Measurements from ENCODE around the gene KASH5. TPM values are rescaled to one million over a fixed set of nuclear protein-coding genes. Genes with fewer than 3 reads are reported as not detected.

Gene KASH5
- total RNA-seq, 1 donor from 2014 or later, result not detected

DNA sequence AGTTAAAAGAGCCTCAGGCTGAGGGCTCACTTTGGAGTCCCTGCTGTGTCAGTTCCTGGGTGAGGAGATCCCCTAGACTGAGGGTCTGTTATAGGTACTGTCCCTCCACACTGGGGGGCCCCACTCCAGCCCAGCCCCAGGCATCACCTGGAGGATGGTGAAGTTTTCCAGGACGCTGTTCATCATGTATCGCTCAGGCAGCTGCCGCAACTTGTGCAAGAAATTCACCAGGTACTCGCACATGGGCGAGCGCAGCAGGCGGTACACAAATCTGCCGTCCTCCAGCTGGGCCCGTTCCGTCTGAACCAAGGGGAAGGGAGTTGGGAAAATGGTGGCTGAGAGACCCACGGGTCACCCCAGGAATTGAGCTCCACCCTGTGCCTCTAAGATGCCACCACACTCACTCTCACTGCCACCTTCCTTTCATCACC is 45.7 kb upstream of the KASH5 start:
- Mint-ChIP-seq H3K9me3 (no peaks in the 10 kb centered on the region), H3K36me3 (peaks cover 36% of the 10 kb centered on the region), H3K4me3 (no peak overlapping the region), H3K27ac (no peak overlapping the region), H3K27me3 (ENCODE audit: low read depth) (peaks cover 7% of the 10 kb centered on the region), H3K4me1 (peaks cover 22% of the 10 kb centered on the region)
- TF ChIP-seq, protein P1, sequence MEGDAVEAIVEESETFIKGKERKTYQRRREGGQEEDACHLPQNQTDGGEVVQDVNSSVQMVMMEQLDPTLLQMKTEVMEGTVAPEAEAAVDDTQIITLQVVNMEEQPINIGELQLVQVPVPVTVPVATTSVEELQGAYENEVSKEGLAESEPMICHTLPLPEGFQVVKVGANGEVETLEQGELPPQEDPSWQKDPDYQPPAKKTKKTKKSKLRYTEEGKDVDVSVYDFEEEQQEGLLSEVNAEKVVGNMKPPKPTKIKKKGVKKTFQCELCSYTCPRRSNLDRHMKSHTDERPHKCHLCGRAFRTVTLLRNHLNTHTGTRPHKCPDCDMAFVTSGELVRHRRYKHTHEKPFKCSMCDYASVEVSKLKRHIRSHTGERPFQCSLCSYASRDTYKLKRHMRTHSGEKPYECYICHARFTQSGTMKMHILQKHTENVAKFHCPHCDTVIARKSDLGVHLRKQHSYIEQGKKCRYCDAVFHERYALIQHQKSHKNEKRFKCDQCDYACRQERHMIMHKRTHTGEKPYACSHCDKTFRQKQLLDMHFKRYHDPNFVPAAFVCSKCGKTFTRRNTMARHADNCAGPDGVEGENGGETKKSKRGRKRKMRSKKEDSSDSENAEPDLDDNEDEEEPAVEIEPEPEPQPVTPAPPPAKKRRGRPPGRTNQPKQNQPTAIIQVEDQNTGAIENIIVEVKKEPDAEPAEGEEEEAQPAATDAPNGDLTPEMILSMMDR (IDR thresholded peaks at IDR 0.05; ENCODE audit: unreplicated experiment), result no peak
- DNase-seq (ENCODE audit: low spot score in 2 of 2, unreplicated experiment in 2 of 2), result no peak

DNA sequence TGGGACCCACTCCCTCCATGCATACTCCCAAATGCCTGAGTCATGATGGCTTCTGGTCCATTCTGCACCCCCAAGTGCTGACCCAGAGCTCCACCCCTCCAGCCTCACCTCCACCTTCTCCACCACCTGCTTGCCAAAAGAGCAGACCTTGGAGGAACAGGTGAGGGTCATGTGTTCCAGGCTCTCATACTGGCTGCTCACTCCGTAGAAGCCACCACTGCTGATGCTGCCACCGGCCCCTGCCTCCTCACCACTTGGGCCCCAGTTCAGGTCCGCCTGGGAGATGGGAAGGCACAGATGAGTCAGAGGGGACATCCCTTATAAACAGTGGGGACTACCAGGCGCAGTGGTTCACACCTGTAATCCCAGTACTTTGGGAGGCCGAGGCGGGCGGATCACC is 44.9 kb upstream of the KASH5 start:
- no peak overlapping the region for H3K4me3 Mint-ChIP-seq

DNA sequence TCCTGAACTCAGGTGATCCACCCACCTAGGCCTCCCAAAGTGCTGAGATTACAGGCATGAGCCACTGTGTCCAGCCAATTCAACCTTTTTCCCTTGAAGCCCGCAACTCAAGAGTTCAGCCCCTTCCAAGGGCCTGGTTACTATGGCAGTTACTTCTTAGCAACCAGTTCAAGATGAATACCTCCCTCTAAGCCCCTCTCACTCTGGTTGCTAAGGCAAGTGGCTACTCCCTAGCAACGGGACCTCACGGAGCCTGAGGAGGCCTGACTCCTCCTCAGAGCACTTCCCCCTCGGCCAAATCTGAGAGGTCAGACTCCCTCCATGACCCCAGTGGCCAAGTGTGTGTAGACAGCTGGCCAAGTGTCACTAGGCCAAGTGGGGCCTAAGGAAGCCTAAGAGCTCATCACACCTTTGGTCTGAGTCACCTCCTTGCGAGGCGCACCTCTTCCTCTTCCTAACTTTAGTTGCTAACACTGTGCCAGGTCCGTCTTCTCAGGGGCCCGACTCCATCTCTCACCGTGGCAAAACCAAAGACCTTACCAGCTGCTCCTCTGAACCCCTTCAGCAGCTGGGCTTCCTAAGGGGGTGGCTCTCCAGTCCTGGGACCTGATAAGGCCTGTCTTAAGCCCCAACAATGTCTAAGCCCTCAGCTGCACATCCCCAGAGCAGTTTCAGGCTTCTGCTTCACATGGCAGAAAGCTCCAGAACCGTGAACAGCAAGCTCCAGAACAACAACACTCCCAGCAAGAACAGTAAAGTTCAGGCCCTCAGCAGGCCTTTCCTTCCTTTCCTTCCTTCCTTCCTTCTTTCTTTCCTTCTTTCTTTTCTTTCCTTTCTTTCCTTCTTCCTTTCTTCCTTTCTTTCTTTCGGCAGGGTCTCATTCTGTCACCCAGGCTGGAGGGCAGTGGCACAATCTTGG is 43.3 kb upstream of the KASH5 start:
- DNase-seq (ENCODE audit: low spot score in 2 of 2, unreplicated experiment in 2 of 2), result no peak
- Mint-ChIP-seq H3K36me3 (peaks cover 55% of the 10 kb centered on the region), H3K27ac (no peak overlapping the region), H3K9me3 (no peaks in the 10 kb centered on the region), H3K27me3 (ENCODE audit: low read depth) (no peaks in the 10 kb centered on the region), H3K4me3 (no peak overlapping the region), H3K4me1 (peaks cover 6% of the 10 kb centered on the region)
- TF ChIP-seq, protein P1 (IDR thresholded peaks at IDR 0.05; ENCODE audit: unreplicated experiment), result no peak

More for the DNA sequence above, 44.9 kb upstream of the KASH5 start:
- DNase-seq (ENCODE audit: low spot score in 2 of 2, unreplicated experiment in 2 of 2), result no peak
- Mint-ChIP-seq H3K36me3 (peaks cover 44% of the 10 kb centered on the region), H3K4me1 (peaks cover 16% of the 10 kb centered on the region), H3K9me3 (no peaks in the 10 kb centered on the region), H3K27me3 (ENCODE audit: low read depth) (peaks cover 7% of the 10 kb centered on the region), H3K27ac (no peak overlapping the region)
- TF ChIP-seq, protein P1 (IDR thresholded peaks at IDR 0.05; ENCODE audit: unreplicated experiment), result no peak

DNA sequence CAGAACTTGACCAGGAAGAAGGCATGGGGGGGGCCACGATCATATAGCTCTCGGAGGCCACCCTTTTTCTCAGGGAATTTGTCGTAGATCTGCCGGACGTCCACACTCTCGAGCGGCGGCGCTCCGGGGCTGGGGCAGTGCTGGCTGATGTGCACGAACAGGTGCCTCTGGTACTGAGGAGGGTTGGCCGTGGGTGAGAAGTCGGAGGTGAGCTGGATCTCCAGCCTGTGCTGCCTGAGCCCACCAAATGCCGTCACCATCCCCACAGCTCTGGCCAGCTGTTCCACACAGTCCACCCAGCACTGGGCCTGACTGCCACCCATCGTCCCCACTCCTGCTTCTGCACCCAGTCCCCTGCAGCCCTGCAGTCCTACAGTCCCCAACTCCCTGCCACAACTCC is 40.9 kb upstream of the KASH5 start:
- H3K9me3 Mint-ChIP-seq, result no peaks in the 10 kb centered on the region
- H3K4me1 Mint-ChIP-seq, result peaks cover 2% of the 10 kb centered on the region
- peaks cover 67% of the 10 kb centered on the region for H3K36me3 Mint-ChIP-seq

DNA sequence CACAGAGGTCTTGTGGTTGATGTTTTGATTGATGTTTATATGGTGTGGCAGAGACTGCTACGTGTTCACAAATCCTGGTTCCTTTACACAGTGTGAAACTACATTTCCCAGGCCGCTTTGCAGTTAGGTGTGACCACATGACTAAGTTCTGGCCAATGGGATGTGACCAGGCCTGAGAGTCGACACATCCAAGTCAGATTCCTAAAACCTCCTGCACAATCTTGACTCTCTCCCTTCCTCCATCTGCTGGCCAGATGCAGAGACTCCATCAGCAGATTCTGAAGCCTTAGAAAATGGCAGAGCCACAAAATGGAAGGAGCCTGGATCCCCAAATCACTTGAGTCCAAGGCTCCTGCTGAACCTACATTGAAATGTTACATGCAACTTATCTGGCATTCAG is 40.2 kb upstream of the KASH5 start:
- TF ChIP-seq, protein P1 (IDR thresholded peaks at IDR 0.05; ENCODE audit: unreplicated experiment), result no peak
- Mint-ChIP-seq H3K9me3 (no peaks in the 10 kb centered on the region), H3K4me3 (no peak overlapping the region), H3K27ac (no peak overlapping the region), H3K4me1 (peaks cover 2% of the 10 kb centered on the region), H3K27me3 (ENCODE audit: low read depth) (no peaks in the 10 kb centered on the region), H3K36me3 (peaks cover 62% of the 10 kb centered on the region)
- no peak for DNase-seq (ENCODE audit: low spot score in 2 of 2, unreplicated experiment in 2 of 2)

More for the DNA sequence above, 40.9 kb upstream of the KASH5 start:
- Mint-ChIP-seq H3K27me3 (ENCODE audit: low read depth) (no peaks in the 10 kb centered on the region), H3K27ac (no peak overlapping the region), H3K4me3 (no peak overlapping the region)
- TF ChIP-seq, protein P1 (IDR thresholded peaks at IDR 0.05; ENCODE audit: unreplicated experiment), result no peak
- DNase-seq (ENCODE audit: low spot score in 2 of 2, unreplicated experiment in 2 of 2), result no peak
